ENCODE measurements around the gene CTNNA2. TPM values are rescaled to one million over a fixed set of nuclear protein-coding genes. Genes with fewer than 3 reads are reported as not detected.

The CTNNA2 gene
- polyA plus RNA-seq, 1 of the 3 experiments (the other 2 are of a cell fraction) = 0.30 TPM

DNA sequence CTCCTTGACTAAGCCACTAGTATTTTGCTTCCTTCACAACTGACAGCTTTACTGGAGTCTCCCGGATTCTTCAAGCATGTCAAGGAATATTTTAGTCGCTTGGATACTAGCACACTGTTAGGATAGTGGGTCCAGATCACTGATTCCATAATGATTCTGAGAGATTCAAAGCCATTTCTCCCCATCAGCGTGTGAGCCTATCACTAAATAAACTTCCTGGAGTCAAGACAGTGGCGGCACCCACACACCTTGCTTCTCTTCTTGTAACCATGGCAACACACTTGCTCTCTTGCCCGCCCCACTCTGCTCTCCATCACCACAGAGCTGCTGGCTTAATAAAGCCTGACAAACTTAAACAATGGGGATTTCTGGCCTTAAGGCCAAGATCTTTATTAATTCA, 546.6 kb downstream of the CTNNA2 start:
- POLR2A ChIA-PET = no interaction called here
- 49% methylated on average over 5 of the region's 5 CpGs for WGBS (ENCODE audit: low lambda C conversion rate)
- DNase-seq = no peak
- Histone ChIP-seq H3K27ac (ENCODE audit: low read depth in 2 of 2, low read length in 1 of 2) (no peak overlapping the region), H3K9me2 (no peaks in the 10 kb centered on the region), H3K36me3 (replicated peaks in 1 of 2; ENCODE audit: control insufficient read depth in 1 of 2, insufficient read depth in 2 of 2, low read length in 1 of 2) (no peaks in the 10 kb centered on the region), H3K4me2 (no peak overlapping the region), H3K9me3 (no peaks in the 10 kb centered on the region), H3K27me3 (ENCODE audit: insufficient read depth) (no peaks in the 10 kb centered on the region; the same call in 1 of the 2 replicates), H3F3A (replicated peaks; ENCODE audit: insufficient read depth) (no peaks in the 10 kb centered on the region), H3K4me3 (ENCODE audit: low read depth in 2 of 2, low read length in 1 of 2) (no peak overlapping the region), H3K79me2 (ENCODE audit: insufficient read depth) (no peaks in the 10 kb centered on the region), H3K9ac (no peak overlapping the region), H3K4me1 (ENCODE audit: control insufficient read depth in 1 of 2, insufficient read depth in 2 of 2, low read depth in 1 of 2, low read length in 1 of 2) (peaks cover 0 to 6% of the 10 kb centered on the region in 2 experiments; a peak in 2 of 4 replicates), H4K20me1 (ENCODE audit: insufficient read depth) (no peaks in the 10 kb centered on the region), H2AFZ (ENCODE audit: low read depth) (no peak overlapping the region)
- TF ChIP-seq TCF12 (IDR thresholded peaks at IDR 0.05) = no peak
- no peak for TF ChIP-seq RXRA (IDR thresholded peaks at IDR 0.05; ENCODE audit: borderline replicate concordance, low read depth)
- TF ChIP-seq SIN3A (IDR thresholded peaks at IDR 0.05; ENCODE audit: borderline replicate concordance, low read depth, low read length) = no peak
- no peak for TF ChIP-seq ZBTB33 (IDR thresholded peaks at IDR 0.05; ENCODE audit: borderline replicate concordance, low read depth)
- no peak for TF ChIP-seq GATA2 (CRISPR knock-in tag; IDR thresholded peaks at IDR 0.05)
- CTCF ChIA-PET = interaction anchor here (1.5 kb wide), 1 partner anchor 14 kb away, joined by 10 read pairs; no protein-coding TSS in a partner anchor

DNA sequence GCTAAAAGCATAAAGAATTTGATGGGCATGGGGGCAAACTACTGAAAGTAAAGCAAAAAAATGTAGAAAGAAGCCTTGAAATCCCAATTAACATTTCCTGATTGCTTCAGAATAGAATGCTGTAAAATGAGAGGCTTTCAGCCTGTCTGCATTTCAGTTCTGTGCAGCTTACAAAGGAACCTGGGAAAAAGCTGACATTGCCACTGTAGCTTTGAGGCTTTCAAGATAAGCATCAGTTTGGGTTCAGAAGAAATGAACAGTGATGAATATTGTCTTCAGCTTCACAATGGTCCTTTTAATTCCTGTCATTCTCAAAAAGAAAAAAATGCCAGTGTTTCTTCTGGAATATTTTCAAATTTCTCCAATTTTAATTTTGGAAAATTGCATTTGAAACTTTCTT, 549.0 kb downstream of the CTNNA2 start:
- no peak for TF ChIP-seq EZH2phosphoT487 (IDR thresholded peaks at IDR 0.05; ENCODE audit: borderline replicate concordance, low read depth)
- 0 out of 2 replicates have a peak, but pooled peaks have one; percentile 34 for TF ChIP-seq GATA2 (CRISPR knock-in tag; IDR thresholded peaks at IDR 0.05)
- Histone ChIP-seq H4K20me1 (ENCODE audit: insufficient read depth) (no peaks in the 10 kb centered on the region), H3K4me2 (no peak overlapping the region), H3K36me3 (replicated peaks in 1 of 2; ENCODE audit: control insufficient read depth in 1 of 2, insufficient read depth in 2 of 2, low read length in 1 of 2) (no peaks in the 10 kb centered on the region), H3K9me3 (no peaks in the 10 kb centered on the region), H3K27me3 (ENCODE audit: insufficient read depth) (no peaks in the 10 kb centered on the region; the same call in 1 of the 2 replicates), H3K4me1 (ENCODE audit: control insufficient read depth in 1 of 2, insufficient read depth in 2 of 2, low read depth in 1 of 2, low read length in 1 of 2) (peaks cover 0 to 5% of the 10 kb centered on the region in 2 experiments; a peak in 2 of 4 replicates), H3K27ac (ENCODE audit: low read depth in 2 of 2, low read length in 1 of 2) (no peak overlapping the region), H3K79me2 (ENCODE audit: insufficient read depth) (no peaks in the 10 kb centered on the region), H3F3A (replicated peaks; ENCODE audit: insufficient read depth) (no peaks in the 10 kb centered on the region), H3K4me3 (ENCODE audit: low read depth in 2 of 2, low read length in 1 of 2) (no peak overlapping the region), H3K9me2 (no peaks in the 10 kb centered on the region), H2AFZ (ENCODE audit: low read depth) (no peak overlapping the region), H3K9ac (no peak overlapping the region)
- ChIA-PET CTCF (interaction anchor here (0.9 kb wide), 1 partner anchor 12 kb away, joined by 3 read pairs; no protein-coding TSS in a partner anchor), POLR2A (no interaction called here)
- no peak for DNase-seq

DNA sequence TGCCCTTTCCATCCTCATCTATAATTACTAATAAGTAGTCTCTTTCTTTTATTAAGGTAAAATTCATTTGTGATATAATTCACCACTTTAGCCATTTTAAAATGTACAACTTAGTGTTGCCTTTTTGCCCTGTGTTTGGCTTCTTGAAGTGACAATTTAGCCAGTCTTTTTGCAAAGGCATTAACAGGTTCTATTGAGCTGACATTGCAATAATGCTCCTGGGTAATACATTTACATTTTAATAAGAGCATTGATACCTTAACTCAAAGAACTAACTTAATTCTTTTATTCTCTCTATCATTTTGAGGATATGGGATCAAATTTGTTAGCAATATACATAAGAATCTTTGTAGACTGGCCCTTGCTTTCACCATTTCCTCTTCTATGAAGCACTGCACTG, 549.4 kb downstream of the CTNNA2 start:
- Histone ChIP-seq H2AFZ (ENCODE audit: low read depth) (no peak overlapping the region), H3K79me2 (ENCODE audit: insufficient read depth) (no peaks in the 10 kb centered on the region), H3K4me3 (ENCODE audit: low read depth in 2 of 2, low read length in 1 of 2) (no peak overlapping the region), H3K4me2 (no peak overlapping the region), H3K27me3 (ENCODE audit: insufficient read depth) (no peaks in the 10 kb centered on the region; the same call in 1 of the 2 replicates), H3K4me1 (ENCODE audit: control insufficient read depth in 1 of 2, insufficient read depth in 2 of 2, low read depth in 1 of 2, low read length in 1 of 2) (peaks cover 0 to 5% of the 10 kb centered on the region in 2 experiments; a peak in 2 of 4 replicates), H3K36me3 (replicated peaks in 1 of 2; ENCODE audit: control insufficient read depth in 1 of 2, insufficient read depth in 2 of 2, low read length in 1 of 2) (no peaks in the 10 kb centered on the region), H4K20me1 (ENCODE audit: insufficient read depth) (no peaks in the 10 kb centered on the region), H3K9ac (no peak overlapping the region), H3F3A (replicated peaks; ENCODE audit: insufficient read depth) (no peaks in the 10 kb centered on the region), H3K27ac (ENCODE audit: low read depth in 2 of 2, low read length in 1 of 2) (no peak overlapping the region), H3K9me2 (no peaks in the 10 kb centered on the region), H3K9me3 (no peaks in the 10 kb centered on the region)
- no peak for TF ChIP-seq TAF1 (IDR thresholded peaks at IDR 0.05; ENCODE audit: borderline replicate concordance, low read depth, low read length)
- no peak for TF ChIP-seq TEAD4 (IDR thresholded peaks at IDR 0.05; ENCODE audit: borderline replicate concordance, insufficient read depth)
- TF ChIP-seq GABPA (IDR thresholded peaks at IDR 0.05; ENCODE audit: low read depth) = no peak
- TF ChIP-seq MEF2A (IDR thresholded peaks at IDR 0.05; ENCODE audit: borderline replicate concordance, low read depth) = no peak
- TF ChIP-seq TCF12 (IDR thresholded peaks at IDR 0.05) = no peak
- TF ChIP-seq RFX5 (IDR thresholded peaks at IDR 0.05; ENCODE audit: low read length) = no peak
- no peak for TF ChIP-seq JUND (IDR thresholded peaks at IDR 0.05)
- no peak for TF ChIP-seq YY1 (IDR thresholded peaks at IDR 0.05; ENCODE audit: low read depth)
- no peak for TF ChIP-seq SIN3A (IDR thresholded peaks at IDR 0.05; ENCODE audit: borderline replicate concordance, low read depth, low read length)
- no peak for TF ChIP-seq FOXJ3 (CRISPR knock-in tag; IDR thresholded peaks at IDR 0.05)
- no peak for TF ChIP-seq CHD2 (IDR thresholded peaks at IDR 0.05; ENCODE audit: low read length, partially characterized antibody)
- no peak for TF ChIP-seq EP300 (IDR thresholded peaks at IDR 0.05; ENCODE audit: borderline replicate concordance in 1 of 2, low read depth in 1 of 2, low read length in 1 of 2)
- CTCF ChIA-PET = interaction anchor here (0.6 to 0.9 kb wide), 2 partner anchors 11 to 158 kb away, joined by 3 read pairs; no protein-coding TSS in a partner anchor
- POLR2A ChIA-PET = no interaction called here
- DNase-seq = no peak

Data from SK-N-SH (cell line).